GM18505 (cell line): ENCODE data around the gene HK1.

Experiments
- ATAC-seq: cut with Tn5 transposase; IDR thresholded peaks from one replicate; pipeline ENCODE4 v1.9.1; 2021; ENCODE audit not compliant: unreplicated experiment
- POLR2A ChIP-seq: IDR thresholded peaks from 4 replicates; pipeline ENCODE4 v1.6.1; 2011; ENCODE audit warnings: borderline replicate concordance; ENCODE audit not compliant: insufficient read depth, insufficient read length; ENCODE audit errors: extremely low read depth

HK1 gene

DNA sequence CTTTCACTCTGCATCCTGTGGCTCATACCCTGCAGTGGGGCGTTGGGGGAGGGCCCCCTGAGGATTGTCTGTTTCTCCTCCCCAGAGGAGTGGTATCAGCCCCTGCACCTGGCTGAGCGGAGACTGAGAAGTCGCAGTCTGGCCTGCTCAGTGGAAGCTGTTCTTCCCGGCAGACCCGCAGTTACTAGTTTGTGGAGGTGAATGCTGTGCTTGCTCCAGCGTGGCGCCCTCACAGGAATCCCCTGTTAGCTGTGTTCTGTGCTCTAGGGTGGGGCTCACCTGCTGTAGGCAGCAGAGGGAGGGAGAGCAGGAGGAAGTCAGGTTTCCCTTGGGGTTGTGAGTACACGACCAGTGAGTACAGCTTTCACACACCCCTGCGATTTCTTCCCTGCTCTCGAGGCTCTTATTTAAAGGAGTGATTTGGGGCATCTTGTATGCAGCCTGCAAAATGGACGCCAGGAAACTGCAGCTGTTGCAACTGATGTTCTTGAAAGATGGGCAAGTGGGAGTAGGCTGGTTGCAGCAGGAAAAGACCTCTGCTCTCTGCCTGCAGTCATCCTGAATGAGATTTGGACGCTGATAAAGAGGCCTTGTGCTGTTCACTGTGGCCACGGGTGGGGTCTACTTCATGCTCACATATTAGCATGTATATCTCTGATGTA is 66.4 kb downstream of the HK1 start:
- ATAC-seq, result no peak
- no peak for TF ChIP-seq POLR2A

DNA sequence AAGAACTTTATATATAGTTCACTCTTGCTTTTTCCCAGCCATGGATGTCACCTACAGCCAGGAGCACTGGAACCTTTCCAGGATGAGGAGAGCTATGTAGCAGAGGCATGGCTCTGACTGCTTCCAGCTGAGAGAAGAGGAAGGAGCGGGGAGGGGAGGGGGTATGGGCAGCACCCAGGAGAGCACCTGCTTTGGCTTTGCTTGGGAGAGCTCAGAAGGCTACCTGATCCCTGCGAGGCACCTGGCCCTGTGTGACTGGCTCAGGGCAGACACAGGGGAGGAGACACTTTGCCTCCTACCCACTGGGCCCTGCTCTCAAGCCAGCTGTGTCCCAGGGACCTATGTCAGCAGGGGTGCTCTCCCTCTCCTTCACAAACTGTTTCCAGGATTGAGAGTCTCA is 67.1 kb downstream of the HK1 start:
- no peak for ATAC-seq
- no peak for TF ChIP-seq POLR2A

DNA sequence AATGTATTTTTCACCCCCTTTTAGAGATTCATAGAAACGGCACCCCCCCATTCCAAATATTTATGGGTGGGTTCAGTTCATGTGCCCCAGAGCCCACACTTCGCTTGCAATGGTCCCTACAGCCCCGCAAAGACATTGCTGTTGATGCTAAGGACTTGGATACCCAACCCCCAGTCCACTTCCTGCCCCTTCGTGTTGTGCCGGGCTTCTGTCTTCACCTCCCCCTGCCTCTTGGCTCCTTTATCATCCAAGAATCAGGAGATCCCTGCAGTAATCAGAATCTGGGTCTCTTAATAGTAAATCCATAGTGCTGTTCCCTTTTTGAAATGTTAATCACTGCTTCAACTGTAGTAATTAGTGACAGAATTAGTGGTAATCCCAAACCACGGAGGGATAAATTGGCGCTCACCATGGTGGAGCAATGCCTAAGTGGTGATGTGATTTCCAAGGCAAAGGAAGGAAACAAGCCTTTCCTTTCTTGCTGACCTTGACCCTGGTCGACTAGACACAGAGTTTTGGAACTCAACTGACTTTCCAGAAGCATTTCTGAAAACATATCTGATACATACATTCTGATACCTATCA is 67.7 kb downstream of the HK1 start:
- no peak for ATAC-seq
- TF ChIP-seq POLR2A, result no peak

DNA sequence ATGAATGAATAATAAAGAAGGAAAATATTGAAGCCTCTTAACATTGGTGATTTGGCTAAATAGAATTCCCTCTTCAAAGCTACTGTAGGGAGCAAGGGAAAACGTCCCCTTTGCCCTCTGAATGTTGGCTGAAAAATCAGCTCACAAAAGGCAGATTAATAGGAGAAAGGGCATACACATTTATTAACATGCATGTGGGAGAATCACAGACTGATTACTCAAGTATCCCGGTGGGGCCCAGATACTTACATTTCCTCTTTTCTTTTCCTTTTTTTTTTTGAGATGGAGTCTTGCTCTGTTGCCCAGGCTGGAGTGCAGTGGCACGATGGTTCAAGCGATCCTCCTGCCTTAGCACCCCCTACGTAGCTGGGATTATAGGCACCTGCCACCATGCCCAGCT is 68.5 kb downstream of the HK1 start:
- TF ChIP-seq POLR2A, result no peak
- no peak for ATAC-seq

DNA sequence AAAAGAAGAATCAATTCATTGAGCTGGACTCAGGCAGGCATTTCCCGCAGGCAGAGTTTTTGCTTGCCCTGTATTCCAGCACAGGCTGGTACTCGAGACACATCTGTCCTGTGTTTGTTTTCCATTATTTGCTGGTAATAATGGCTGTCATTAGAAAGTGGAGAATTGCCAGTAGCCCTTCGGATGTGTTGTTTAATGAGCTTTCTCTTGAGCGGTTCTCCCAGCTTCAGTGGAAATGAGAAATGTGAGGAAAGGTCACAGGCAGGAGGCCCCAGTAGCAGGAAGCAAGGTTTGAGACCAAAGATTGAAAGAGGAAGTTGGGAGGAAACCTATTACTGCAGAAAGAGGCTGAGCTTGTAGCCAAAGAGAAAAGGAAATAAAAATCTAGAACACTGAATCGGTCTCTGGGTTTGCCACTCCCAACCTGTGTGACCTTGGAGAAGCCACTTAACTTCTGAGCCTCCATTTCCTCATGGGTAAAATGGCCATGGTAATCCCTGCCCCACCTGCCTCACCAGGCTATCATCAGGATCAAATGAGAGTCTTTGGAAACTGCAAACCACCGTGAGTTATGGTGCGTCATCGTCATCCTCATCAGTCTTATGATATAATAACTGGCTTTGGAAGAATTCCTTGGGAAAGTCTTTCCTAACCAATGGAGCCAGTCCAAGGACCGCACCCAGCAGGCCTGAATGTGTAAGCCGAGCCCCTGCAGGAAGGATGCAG is 70.7 kb downstream of the HK1 start:
- no peak for ATAC-seq
- TF ChIP-seq POLR2A, result no peak

DNA sequence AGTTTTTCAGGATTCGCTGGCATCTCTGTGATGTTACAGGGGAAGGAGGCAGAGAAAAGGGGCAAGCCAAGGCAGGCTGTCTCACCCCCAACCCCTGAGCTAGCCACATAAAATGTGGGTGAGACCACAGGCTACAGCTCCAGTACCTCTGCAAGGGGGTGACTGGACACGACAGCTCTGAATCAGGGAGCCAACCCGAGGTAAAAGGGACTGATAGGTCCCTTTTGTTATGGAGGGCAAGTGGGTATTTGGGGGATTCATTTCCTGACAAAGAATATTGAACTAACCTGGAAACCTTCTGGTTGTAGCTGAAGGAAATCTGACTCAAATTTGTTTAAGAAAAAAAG is 71.2 kb downstream of the HK1 start:
- ATAC-seq, result no peak

DNA sequence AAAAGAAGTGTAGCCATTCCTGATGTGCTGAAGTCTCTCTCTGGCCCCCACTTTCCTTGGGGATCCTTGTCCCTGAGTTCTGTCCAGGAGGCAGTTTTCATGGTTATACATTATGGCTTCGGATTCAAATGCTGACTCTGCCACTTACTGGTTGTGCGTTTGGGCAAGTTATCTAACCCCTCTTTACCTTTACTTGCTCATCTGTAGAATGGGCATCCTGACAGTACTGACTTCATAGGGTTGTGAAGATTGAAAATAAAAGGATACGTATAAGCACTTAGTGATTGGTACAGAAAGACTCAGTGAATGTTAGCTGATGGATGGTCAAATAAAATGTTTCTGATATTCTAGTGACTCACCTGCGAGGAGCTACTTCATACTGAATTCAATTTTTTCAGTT is 73.3 kb downstream of the HK1 start:
- ATAC-seq, result no peak
- no peak for TF ChIP-seq POLR2A

More for the DNA sequence above, 71.2 kb downstream of the HK1 start:
- no peak for TF ChIP-seq POLR2A

DNA sequence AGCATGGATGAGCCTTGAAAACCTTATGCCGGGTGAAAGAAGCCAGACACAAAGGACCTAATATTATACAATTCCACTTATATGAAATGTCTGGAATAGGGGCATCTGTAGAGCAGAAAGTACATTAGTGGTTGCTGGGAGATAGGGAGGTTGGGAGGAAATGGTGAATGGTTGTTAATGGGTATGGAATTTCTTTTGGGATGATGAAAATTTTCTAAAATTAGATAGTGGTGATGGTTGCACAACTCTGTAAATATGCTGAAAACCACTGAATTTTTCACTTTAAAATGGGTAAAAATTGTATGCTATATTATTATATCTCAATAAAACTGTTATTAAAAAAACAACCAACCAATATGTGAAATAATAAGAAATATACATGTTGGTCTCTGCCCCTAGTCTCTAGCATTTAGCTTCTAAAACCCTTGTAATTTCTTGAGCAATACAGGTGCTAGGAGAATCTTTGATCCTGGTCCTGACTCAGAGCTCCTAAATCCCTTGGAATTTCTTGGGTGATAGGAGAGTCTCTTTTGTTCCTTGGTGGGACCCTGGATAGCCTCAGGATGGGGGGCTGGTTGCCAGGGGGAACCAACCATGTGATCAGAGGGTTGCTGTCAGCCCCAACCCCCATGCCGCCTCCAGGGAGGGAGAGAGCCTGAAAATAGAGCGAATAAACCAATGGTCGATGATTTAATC is 74.4 kb downstream of the HK1 start:
- ATAC-seq, result no peak
- no peak for TF ChIP-seq POLR2A

DNA sequence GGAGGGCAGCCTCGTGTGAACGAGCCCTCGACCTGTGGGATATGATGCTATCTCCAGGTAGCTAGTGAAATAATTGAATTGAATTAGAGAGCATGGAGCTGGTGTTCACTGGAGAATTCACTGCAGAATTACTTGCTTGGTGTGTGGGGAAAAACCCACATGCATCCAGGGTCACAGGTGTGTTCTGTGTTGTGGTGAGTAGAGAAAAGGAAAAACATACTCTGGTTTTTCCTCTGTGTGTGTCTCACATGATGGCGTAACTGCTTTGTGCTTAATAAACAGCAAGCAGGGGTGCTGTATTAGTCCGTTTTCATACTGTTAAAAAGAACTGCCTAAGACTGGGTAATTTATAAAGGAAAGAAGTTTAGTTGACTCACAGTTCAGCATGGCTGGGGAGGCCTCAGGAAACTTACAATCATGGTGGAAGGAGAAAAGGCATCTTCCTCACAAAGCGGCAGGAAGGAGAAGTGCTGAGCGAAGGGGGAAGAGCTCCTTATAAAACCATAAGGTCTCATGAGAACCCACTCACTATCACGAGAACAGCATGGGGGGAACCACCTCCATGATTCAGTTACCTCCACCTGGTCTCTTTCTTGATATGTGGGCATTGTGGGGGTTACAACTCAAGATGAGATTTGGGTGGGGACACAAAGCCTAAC is 75.8 kb downstream of the HK1 start:
- ATAC-seq, result no peak
- no peak for TF ChIP-seq POLR2A

DNA sequence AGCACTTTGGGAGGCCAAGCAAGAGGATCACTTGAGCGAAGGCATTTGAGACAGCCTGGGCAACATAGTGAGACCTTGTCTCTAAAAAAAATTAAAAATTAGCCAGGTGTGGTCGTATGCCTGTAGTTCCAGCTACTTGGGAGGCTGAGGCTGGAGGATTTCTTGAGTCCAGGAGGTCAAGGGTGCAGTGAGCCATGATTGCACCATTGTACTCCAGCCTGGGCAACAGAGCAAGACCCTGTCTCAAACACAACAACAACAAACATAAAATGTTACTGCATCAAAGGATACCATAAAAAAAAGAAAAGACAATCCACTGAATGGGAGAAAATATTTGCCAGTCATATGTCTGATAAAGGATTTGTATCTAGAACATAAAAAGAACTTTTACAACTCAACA is 77.9 kb downstream of the HK1 start:
- TF ChIP-seq POLR2A, result no peak
- ATAC-seq, result no peak

DNA sequence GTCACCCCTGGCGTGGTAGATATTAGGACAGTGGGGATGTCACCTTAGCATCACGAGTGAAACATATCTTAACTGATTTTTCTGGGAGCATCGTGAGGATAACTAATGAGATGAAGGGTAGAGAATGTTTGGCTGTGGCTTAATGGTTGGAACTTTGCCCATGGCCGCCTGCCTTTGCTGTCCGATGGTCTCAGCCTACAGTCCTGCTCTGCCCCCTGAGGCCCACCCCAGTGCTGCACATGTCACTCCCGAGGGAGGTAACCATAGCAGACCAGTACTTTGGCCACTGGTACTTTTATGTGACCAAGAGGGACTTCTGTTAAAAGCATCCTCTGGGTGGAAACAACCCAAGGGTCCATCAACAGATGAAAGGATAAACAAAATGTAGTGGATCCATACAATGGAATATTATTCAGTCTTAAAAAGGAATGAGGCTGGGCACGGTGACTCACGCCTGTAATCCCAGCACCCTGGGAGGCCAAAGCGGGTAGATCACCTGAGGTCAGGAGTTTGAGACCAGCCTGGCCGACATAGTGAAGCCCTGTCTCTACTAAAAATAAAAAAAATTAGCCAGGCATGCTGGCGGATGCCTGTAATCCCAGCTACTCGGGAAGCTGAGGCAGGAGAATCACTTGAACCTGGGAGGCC is 80.0 kb downstream of the HK1 start:
- no peak for TF ChIP-seq POLR2A
- ATAC-seq, result no peak

DNA sequence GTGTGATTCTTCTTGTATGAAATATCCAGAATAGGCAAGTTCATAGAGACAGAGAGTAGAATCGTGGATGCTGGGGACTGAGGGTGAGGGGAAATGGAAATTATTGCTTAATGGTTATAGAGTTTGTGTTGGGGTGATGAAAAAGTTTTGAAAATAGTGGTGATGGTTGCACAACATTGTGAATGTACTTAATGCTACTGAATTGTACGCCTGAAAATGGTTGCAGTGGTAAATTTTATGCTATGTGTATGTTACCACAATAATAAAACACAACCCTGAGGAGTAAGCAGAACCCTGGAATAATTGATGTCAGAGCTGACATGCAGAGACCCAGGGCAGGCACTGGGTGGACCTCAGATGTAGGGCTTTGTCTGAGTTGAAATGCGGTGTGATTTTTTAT is 80.9 kb downstream of the HK1 start:
- no peak for ATAC-seq
- no peak for TF ChIP-seq POLR2A

DNA sequence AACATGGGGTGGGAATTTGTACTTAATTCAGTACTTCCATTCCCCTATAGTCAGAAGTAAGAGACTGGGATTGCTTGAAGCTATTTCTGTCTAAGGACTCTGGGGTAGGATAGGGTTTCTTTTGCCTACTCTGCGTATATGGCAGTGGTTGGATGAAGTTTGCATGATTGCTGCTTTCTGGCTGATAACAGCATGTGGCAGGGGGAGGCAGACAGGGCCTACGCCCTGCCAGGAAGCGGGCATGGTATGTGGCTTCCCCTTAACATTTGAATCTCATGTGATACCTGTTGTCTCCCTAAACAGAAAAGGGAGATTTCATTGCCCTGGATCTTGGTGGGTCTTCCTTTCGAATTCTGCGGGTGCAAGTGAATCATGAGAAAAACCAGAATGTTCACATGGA is 81.3 kb downstream of the HK1 start:
- no peak for ATAC-seq
- TF ChIP-seq POLR2A, result no peak
